Fibroblast of peridontal ligament (primary cell): Measurements from ENCODE around the gene ST3GAL2.
A peak's percentile ranks its signal among the peaks of the same experiment; 100 is the strongest.
"Not testable (repeated sequence)": the region's sequence is repeated elsewhere in the genome, so short reads cannot be mapped to it uniquely, and the experiment has no call there.

Experiments
- DNase-seq: peaks from one replicate; pipeline ENCODE4 v3.0.0-alpha.2; 2010; ENCODE audit errors: extremely low read depth

ST3GAL2 gene

DNA sequence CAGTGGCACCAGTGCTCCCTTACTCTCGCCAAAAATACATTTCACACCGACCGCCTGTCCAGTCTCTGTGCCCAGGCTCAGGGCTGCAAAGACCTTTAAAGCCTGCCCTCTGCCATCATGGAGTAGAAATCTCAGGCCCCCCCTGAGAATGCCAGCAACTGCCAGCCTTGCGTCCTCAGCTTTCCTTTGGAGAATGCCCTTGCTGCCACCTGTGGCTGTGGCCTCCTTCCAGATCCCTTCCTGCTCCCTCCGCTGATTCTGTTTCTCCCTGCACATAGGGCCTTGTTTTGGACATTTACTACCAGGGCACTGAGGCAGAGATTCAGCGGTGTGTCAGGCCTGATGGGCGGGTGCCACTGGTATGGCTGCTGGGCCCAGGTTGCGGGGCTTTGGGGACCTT lies 28.7 kb upstream of the ST3GAL2 start:
- no peak for DNase-seq

GRCh38 chr16:70467113-70467512 lies 28.2 kb upstream of the ST3GAL2 start:
- DNase-seq: no peak

GRCh38 chr16:70466805-70467076 lies 27.8 kb upstream of the ST3GAL2 start:
- DNase-seq: no peak

DNA sequence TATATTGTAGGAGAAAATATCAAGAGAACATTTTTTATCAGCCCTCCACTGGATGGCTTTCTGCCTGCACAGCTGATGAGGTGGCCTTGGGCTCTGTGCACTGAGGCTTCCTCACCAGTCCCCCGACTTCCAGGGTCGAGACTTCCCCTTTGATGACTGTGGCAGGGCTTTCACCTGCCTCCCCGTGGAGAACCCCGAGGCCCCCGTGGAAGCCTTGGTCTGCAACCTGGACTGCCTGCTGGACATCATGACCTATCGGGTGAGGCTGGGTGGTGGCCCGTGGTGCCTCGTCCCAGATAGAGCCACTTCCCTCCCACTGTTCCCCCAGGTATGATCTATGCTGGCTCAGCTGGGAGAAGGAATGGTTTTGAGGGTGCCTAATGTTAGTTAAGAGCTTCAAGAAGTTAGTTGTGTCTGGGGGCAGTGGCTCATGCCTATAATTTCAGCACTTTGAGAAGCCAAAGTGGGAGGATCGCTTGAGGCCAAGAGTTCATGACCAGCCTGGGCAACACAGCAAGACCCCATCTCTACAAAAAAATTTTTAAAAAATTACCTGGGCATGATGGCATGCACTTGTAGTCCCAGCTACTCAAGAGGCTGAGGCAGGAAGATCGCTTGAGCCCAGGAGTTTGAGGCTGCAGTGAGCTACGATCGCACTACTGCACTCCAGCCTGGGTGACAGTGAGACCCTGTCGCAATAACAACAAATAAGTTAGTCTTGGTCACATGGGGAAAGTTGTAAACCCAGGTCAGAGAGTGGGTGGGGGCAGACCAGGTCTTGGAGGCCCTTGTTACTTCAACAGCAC lies 27.3 kb upstream of the ST3GAL2 start:
- DNase-seq: no peak

GRCh38 chr16:70463235-70463634 lies 24.3 kb upstream of the ST3GAL2 start:
- DNase-seq: no peak

GRCh38 chr16:70460737-70461261 lies 21.9 kb upstream of the ST3GAL2 start:
- DNase-seq: no peak

DNA sequence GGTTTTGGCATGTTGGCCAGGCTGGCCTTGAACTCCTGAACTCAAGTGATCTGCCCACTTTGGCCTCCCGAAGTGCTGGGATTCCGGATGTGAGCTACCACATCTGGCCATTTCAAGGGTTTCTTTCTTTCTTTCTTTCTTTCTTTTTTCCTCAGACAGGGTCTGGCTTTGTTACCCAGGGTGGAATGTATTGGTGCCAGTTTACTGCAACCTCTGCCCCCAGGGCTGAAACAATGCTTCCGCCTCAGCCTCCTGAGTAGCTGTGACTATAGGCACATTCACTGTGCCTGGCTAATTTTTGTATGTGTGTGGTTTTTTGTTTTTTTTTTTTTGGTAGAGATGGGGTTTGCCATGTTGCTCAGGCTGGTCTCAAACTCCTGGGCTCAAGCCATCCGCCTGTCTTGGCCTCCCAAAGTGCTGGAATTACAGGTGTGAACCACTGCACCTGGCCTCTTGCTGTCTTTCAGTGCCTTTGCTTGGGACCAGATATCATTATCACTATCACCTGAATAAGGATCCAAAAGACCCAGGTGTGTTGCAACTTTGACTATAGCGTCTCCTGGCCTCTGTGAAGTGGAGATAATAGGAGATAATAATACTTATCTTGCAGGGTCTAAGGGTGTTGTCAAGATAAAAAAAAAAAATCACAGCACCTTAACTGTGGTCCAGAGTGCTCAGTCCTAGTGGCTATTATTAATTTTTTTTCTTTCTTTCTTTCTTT lies 18.7 kb upstream of the ST3GAL2 start:
- DNase-seq: no peak

DNA sequence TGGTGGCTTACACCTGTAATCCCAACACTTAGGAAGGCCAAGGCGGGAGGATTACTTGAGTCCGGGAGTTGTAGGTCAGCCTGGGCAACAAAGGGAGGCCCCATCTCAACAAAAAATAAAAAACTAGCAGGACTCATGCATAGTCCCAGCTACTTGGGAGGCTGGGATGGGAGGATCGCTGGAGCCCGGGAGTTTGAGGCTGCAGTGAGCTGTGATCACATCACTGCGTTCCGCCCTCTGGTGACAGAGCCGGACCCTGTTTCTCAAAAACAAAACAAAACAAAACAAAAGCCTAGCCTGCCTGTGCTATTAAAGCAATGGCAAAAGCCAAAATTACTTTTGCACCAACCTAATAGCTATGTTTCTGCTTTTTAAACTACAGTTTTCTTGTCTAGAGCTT lies 17.0 kb upstream of the ST3GAL2 start:
- no peak for DNase-seq

DNA sequence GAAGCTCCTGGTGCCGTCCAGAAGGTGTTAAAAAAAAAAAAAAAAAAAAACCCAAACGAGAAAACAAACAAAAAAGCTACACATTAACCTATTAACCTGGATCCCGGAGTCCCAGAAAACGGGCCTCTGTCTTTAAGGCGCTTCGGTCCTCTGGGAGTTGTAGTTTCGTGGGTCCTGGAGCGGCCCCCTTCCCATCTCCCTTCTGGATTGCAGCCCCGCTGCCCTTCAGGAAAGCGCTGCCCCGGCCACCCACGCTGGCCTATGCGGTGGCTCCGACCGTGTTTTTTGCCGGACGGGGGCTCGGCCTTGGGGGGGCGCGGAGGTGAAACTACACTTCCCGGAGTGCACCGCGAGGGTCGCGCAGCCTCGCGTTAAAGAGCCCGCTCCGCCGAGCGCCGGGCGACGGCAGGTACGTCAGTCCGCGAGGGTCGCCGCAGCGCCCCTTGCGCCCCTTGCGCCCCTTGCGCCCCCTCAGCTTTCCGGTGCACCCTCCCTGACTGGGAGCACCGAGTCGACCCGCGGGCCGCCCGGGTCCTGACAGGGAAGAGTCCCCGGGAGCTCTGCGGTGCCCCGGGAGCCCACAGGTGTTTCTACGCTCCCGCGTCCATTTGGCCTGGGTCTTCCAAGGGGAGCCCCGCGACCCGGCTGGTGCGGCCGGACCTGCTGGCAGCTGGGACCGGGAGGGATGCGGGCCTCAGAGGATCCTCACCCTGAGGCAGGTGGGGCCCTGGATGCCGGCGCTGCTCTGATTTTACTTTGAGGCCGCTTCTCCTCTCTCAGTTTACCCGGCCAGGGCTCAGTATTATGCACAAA lies 15.5 kb upstream of the ST3GAL2 start, which contains the start of gene FCSK:
Gene FCSK (plus strand): TSS at position 374 of the 813 bp plus-strand sequence. CDS start 8,596 bp downstream, outside the sequence.
- DNase-seq: peak; percentile 66

- DNase-seq: no peak
These were observed 15.0 kb upstream of the ST3GAL2 start for GRCh38 chr16:70453892-70454221.

- no peak for DNase-seq
These were observed 14.4 kb upstream of the ST3GAL2 start for GRCh38 chr16:70453117-70453891.

GRCh38 chr16:70451004-70451340 lies 12.1 kb upstream of the ST3GAL2 start:
- not testable (repeated sequence) for DNase-seq

GRCh38 chr16:70450142-70451003 lies 11.5 kb upstream of the ST3GAL2 start:
- DNase-seq: not testable (repeated sequence)

DNA sequence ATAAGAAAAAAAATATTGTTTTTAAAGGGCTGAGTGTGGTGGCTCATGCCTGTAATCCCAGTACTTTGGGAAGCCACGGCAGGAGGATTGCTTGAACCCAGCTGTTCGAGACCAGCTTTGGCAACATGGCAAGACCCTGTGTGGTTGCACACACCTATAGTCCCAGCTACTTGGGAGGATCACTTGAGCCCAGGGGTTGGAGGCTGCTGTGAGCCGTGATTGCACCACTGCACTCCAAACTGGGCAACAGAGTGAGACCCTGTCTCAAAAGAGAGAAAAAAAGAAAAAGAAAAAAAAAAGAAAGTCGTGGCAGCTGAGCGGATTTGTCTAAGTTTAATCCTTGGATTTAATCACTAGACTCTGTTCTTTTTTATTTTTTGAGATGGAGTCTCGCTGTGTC lies 9.2 kb upstream of the ST3GAL2 start:
- no peak for DNase-seq

GRCh38 chr16:70444249-70445063 lies 5.6 kb upstream of the ST3GAL2 start:
- DNase-seq: no peak

DNA sequence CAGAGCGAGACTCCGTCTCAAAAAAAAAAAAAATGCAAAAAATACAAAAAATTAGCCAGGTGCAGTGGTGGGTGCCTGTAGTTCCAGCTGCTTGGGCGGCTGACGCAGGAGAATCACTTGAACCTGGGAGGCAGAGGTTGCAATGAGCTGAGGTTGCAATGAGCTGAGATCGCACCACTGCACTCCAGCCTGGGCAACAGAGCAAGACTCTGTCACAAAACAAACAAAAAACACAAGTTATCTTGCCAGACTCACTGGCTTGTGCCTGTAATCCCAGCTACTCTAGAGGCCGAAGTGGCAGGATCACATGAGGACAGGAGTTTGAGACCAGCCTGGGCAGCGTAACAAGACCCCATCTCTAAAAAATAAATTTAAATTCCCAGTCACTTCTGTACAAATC lies 3.4 kb upstream of the ST3GAL2 start:
- DNase-seq: no peak

DNA sequence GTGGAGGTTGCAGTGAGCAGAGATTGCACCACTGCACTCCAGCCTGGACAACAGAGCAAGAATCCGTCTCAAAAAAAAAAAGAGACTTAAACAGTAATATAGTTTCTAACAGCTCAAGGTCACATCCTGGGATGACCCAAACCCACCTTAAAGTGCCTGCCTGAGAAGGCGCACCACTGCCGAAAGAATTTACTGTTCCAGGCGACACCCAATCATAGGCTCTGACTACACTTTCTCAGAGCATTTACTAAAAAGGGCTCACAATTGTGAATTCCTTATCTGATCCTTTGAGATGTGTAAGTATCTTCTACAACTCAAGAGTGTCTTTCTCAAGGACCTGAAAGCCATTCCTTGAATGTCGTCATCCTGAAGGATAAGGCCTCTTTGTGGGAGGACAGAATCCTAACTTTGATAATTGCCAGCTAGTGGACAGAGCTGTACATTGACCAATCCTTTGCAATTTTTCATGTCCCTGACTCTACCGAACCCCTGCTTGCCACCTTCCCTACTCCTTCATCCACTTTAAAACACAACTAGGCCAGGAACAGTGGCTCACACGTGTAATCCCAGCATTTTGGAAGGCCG lies 2.6 kb upstream of the ST3GAL2 start:
- no peak for DNase-seq

- DNase-seq: no peak
These were observed 1.3 kb upstream of the ST3GAL2 start for GRCh38 chr16:70440009-70440692.

DNA sequence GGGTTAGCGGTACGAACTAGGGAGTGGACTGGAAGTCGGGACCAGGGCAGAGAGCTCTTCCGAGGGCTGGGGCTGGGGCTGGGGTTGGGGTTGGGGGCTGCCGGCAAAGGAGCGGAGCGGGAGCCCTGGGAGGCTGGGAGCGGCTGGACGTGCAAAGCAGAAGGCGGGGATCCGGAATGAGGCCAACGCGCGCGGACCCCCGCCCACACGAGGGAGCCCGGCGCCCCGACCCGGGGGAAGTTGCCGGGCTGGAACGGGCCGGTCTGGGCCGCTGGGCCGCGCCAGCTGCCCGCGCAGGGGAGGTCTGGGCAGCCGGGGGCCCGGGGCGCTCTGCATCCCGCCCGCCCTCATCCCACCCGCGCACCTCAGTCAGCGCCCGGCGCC lies 323 bp downstream of the ST3GAL2 start:
- DNase-seq: no peak
